GM12878 (cell line): ENCODE measurements around the gene GUCY2D. TPM values are rescaled to one million over a fixed set of nuclear protein-coding genes. Genes with fewer than 3 reads are reported as not detected.

Source experiments
- ATAC-seq: fragments of 200-7000 bp; cut with Tn5 transposase; 3 replicates; pipeline ENCODE4 v1.9.1; 2020; ENCODE audit warnings: mild to moderate bottlenecking, moderate library complexity
- BruUV-seq: library from RNA; stranded (reverse); fragments of 400-500 nt; replicated peaks from 2 replicates; lab custom pipeline; 2021; lab: Mats Ljungman, UMichigan
- CTCF ChIA-PET: fragments of 300-600 bp; sonication (Branson Sonifier 250); formaldehyde crosslinking; extraction: SDS; loops from one replicate; lab custom pipeline; 2021; ENCODE audit warnings: inconsistent platforms; lab: Yijun Ruan, JAX
- POLR2A ChIA-PET: fragments of 350-600 bp; formaldehyde crosslinking; extraction: SDS; loops from one replicate; lab custom pipeline; 2021; ENCODE audit warnings: inconsistent platforms; lab: Charles Lee
- RAD21 ChIA-PET: fragments of 300-600 bp; sonication (Branson Sonifier 250); formaldehyde crosslinking; loops from one replicate; lab custom pipeline; 2023; ENCODE audit warnings: antibody characterized with exemption; ENCODE audit not compliant: unreplicated experiment; lab: Charles Lee
- SMC1A ChIA-PET: fragments of 300-600 bp; sonication (Branson Sonifier 250); formaldehyde crosslinking; loops from one replicate; lab custom pipeline; 2023; ENCODE audit not compliant: unreplicated experiment, uncharacterized antibody; lab: Charles Lee
- DNase-seq: peaks from one replicate; pipeline ENCODE4 v3.0.0-alpha.2; 2011; ENCODE audit warnings: low read depth, low spot score
- FAIRE-seq: peaks from 3 replicates; lab custom pipeline; 2011; peaks lifted over from hg19 to GRCh38; lab: Jason Lieb, UNC
- H2AFZ ChIP-seq: 2 replicates; pipeline ENCODE4 v1.6.0; 2011; ENCODE audit warnings: low read depth, low read length, control low read depth; ENCODE audit not compliant: control insufficient read depth
- H3K27ac ChIP-seq: 2 replicates; pipeline ENCODE4 v1.5.1; 2011; ENCODE audit warnings: control low read depth; ENCODE audit not compliant: control insufficient read depth, insufficient read depth
- H3K27me3 ChIP-seq, 2 experiments: replicated peaks in 1 of 2; 2 replicates each; pipeline versions ENCODE4 v1.6.0 to v1.6.1; 2011; ENCODE audit warnings: low read length in 1 of 2; ENCODE audit not compliant: control insufficient read depth in 2 of 2, insufficient read depth in 2 of 2
- H3K36me3 ChIP-seq, 2 experiments: 2 replicates each; pipeline ENCODE4 v1.5.1; 2011; ENCODE audit warnings: low read length in 1 of 2; ENCODE audit not compliant: control insufficient read depth in 2 of 2, insufficient read depth in 2 of 2
- H3K4me1 ChIP-seq: 2 replicates; pipeline ENCODE4 v1.6.1; 2011; ENCODE audit warnings: mild to moderate bottlenecking, low read length, moderate library complexity, mixed read lengths; ENCODE audit not compliant: control insufficient read depth, insufficient read depth
- H3K4me2 ChIP-seq: 2 replicates; pipeline ENCODE4 v1.6.0; 2011; ENCODE audit warnings: control low read depth; ENCODE audit not compliant: control insufficient read depth, insufficient read depth
- H3K4me3 ChIP-seq: fragments of 200-600 bp; sonication (generic); 2 replicates; pipeline ENCODE4 v1.5.1; 2016
- H3K79me2 ChIP-seq: 2 replicates; pipeline ENCODE4 v1.6.0; 2011; ENCODE audit warnings: low read length; ENCODE audit not compliant: control insufficient read depth, insufficient read depth
- H3K9ac ChIP-seq: 2 replicates; pipeline ENCODE4 v1.8.0; 2011; ENCODE audit warnings: low read length, control low read depth, mixed read lengths; ENCODE audit not compliant: control insufficient read depth, insufficient read depth
- H3K9me3 ChIP-seq: replicated peaks from 3 replicates; pipeline ENCODE4 v1.5.1; 2011; ENCODE audit warnings: mild to moderate bottlenecking, low read length; ENCODE audit not compliant: control insufficient read depth, insufficient read depth
- H4K20me1 ChIP-seq: 2 replicates; pipeline ENCODE4 v1.6.0; 2011; ENCODE audit not compliant: control insufficient read depth, insufficient read depth
- BCL11A ChIP-seq: IDR thresholded peaks from 2 replicates; pipeline ENCODE4 v1.6.1; 2011; ENCODE audit warnings: low read depth, low read length
- ELK1 ChIP-seq: IDR thresholded peaks from 2 replicates; pipeline ENCODE4 v1.6.1; 2012; ENCODE audit warnings: low read depth, low read length, improper control_type of control experiment
- EP300 ChIP-seq, 2 experiments: fragments of 150-350 bp in 1 of 2; IDR thresholded peaks; 2 replicates each; pipeline ENCODE4 v1.6.1; 2011 to 2012; ENCODE audit warnings: low read depth in 2 of 2, low read length in 2 of 2, borderline replicate concordance in 1 of 2, improper control_type of control experiment in 1 of 2, inconsistent platforms in 1 of 2; ENCODE audit not compliant: control insufficient read depth in 1 of 2
- HDGF ChIP-seq: fragments of 450-650 bp; IDR thresholded peaks from 2 replicates; pipeline ENCODE4 v1.6.1; 2016; ENCODE audit warnings: antibody characterized with exemption
- MTA2 ChIP-seq: fragments of 450-650 bp; IDR thresholded peaks from 2 replicates; pipeline ENCODE4 v1.6.1; 2016; ENCODE audit warnings: low read depth, mild to moderate bottlenecking, moderate library complexity
- MXI1 ChIP-seq: fragments of 150-350 bp; IDR thresholded peaks from 2 replicates; pipeline ENCODE4 v1.6.1; 2011; ENCODE audit warnings: low read depth, mild to moderate bottlenecking, inconsistent platforms, low read length, improper control_type of control experiment
- NR2F1 ChIP-seq: fragments of 450-650 bp; conservative IDR thresholded peaks from 2 replicates; pipeline ENCODE4 v1.6.1; 2017; ENCODE audit warnings: mild to moderate bottlenecking
- PAX5 ChIP-seq: IDR thresholded peaks from 2 replicates; pipeline ENCODE4 v1.6.1; 2011; ENCODE audit warnings: low read depth, low read length, borderline replicate concordance
- SUZ12 ChIP-seq: fragments of 200-600 bp; sonication (generic); IDR thresholded peaks from one replicate; pipeline ENCODE4 v1.6.1; 2018; ENCODE audit warnings: antibody characterized with exemption, mild to moderate bottlenecking; ENCODE audit not compliant: unreplicated experiment
- ZNF274 ChIP-seq: IDR thresholded peaks from one replicate; pipeline ENCODE4 v1.8.0; 2011; ENCODE audit not compliant: insufficient read length, insufficient read depth
- ZNF622 ChIP-seq: fragments of 450-650 bp; IDR thresholded peaks from 2 replicates; pipeline ENCODE4 v1.6.1; 2017; ENCODE audit warnings: mild to moderate bottlenecking, inconsistent platforms
- WGBS: methylation state at CpG from one replicate; pipeline ENCODE4 v1.1.6; 2016; ENCODE audit warnings: low lambda C conversion rate; ENCODE audit not compliant: insufficient replicate concordance, insufficient coverage; ENCODE audit errors: missing lambda C conversion rate; 5-methylcytosine and 5-hydroxymethylcytosine counted together
- in situ Hi-C: fragments of 300-500 bp; cut with MboI; formaldehyde crosslinking; loops from 9 replicates; pipeline ENCODE4 v1.14.3; 2018; ENCODE audit warnings: mixed read lengths
- intact Hi-C: fragments of 100-400 bp; cut with micrococcal nuclease; formaldehyde crosslinking; loops from one replicate; pipeline ENCODE4 v1.14.2; 2022; ENCODE audit not compliant: unreplicated experiment
- polyA plus RNA-seq, 11 experiments: library from polyadenylated mRNA; depleted of rRNA in 4 of 11; unstranded in 6 of 11; stranded (reverse) in 5 of 11; fragments of >200 nt; fragmentation: Nextera tagmentation in 4 of 11; fragmentation: Illumina TruSeq in 1 of 11; extraction: Ambion mirVana in 4 of 11; extraction: Trizol in 1 of 11; gene quantifications; 1 replicate in 1 of 11; 2 replicates in 10 of 11; pipeline versions ENCODE4 v1.2.1 to v1.2.3, GENCODE V29; 2011 to 2016; ENCODE audit warnings: inconsistent platforms in 2 of 11, missing spikeins in 2 of 11, low read depth in 1 of 11
- total RNA-seq, 4 experiments: library from RNA; depleted of rRNA in 3 of 4; stranded (reverse); fragments of >200 nt in 3 of 4; fragmentation: Illumina TruSeq in 1 of 4; extraction: Trizol in 1 of 4; gene quantifications; 2 replicates each; pipeline versions ENCODE4 v1.2.1 to v1.2.3, GENCODE V29; 2013 to 2021
- TF ChIP-seq, protein P1 (sequence below): fragments of 450-650 bp; formaldehyde crosslinking; IDR thresholded peaks from 2 replicates; pipeline ENCODE4 v1.5.0; 2022; ENCODE audit warnings: mild to moderate bottlenecking, missing genetic modification characterization
- TF ChIP-seq, protein P2 (sequence below): IDR thresholded peaks from 2 replicates; pipeline ENCODE4 v1.6.1; 2012; ENCODE audit warnings: improper control_type of control experiment, low read depth, low read length; ENCODE audit not compliant: insufficient replicate concordance

Gene GUCY2D
- total and polyA plus RNA-seq, 10 of the 15 experiments (the other 5 are each of a cell fraction or from before 2014, with no cell fraction given) = not detected

DNA sequence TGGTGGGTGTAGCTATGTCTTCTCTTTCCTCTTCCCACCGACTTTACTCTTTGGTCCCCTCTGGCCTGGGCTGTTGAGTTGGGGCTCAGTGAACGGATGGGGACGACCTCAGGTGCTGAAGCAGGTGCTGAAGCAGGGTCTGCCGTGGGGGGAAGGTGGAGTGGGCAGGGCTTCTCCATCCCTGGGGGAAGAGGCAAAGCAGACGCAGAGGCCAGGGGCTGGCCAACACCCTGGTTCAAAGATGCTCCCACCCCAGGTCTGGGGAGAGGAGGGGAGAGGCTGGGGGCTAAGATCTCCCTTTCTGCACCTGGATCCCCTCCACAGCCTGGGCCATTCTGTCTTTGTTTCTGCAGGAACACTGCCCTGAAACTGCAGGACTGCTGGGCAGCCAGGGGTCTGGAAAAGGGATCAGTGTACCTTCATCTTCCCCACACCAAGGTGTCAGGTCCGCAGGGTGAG is 62.2 kb downstream of the GUCY2D start:
- FAIRE-seq (no peak), DNase-seq (no peak), ATAC-seq (no peak)
- H3K9me3 ChIP-seq = no peaks in the 10 kb centered on the region
- SMC1A ChIA-PET = no interaction called here
- no peaks in the 10 kb centered on the region for H3K4me1 ChIP-seq
- CTCF ChIA-PET = interaction anchor here (1.1 to 2.4 kb wide), 3 partner anchors 9 to 236 kb away, joined by 3 to 8 read pairs (median 3); no protein-coding TSS in a partner anchor
- WGBS = 2% methylated on average over 6 of the region's 6 CpGs
- no peak overlapping the region for H2AFZ ChIP-seq
- no peaks in the 10 kb centered on the region for H4K20me1 ChIP-seq
- peaks cover 0 to 3% of the 10 kb centered on the region in 2 experiments for H3K27me3 ChIP-seq
- POLR2A ChIA-PET = no interaction called here
- H3K9ac ChIP-seq = no peak overlapping the region
- no peak overlapping the region for H3K4me2 ChIP-seq
- intact Hi-C loops = loop anchor here (5.0 kb wide), 2 partner anchors 53 to 98 kb away; partner anchors contain the start of genes ALOXE3 and VAMP2
- no peak overlapping the region for H3K4me3 ChIP-seq
- H3K27ac ChIP-seq = no peak overlapping the region
- no TSS peak for BruUV-seq
- in situ Hi-C loops = no loop called here
- no peaks in the 10 kb centered on the region for H3K79me2 ChIP-seq
- RAD21 ChIA-PET = no interaction called here
- H3K36me3 ChIP-seq = no peaks in the 10 kb centered on the region
- TF ChIP-seq SUZ12 (no peak), MXI1 (no peak), MTA2 (no peak), NR2F1 (no peak), ELK1 (no peak), PAX5 (no peak), ZNF274 (no peak), BCL11A (no peak), HDGF (no peak), EP300 (IDR thresholded peaks at IDR 0.05; ENCODE audit: borderline replicate concordance in 1 of 2, control insufficient read depth in 1 of 2, low read depth in 2 of 2, low read length in 2 of 2) (no peak), ZNF622 (no peak)
- TF ChIP-seq, protein P1, sequence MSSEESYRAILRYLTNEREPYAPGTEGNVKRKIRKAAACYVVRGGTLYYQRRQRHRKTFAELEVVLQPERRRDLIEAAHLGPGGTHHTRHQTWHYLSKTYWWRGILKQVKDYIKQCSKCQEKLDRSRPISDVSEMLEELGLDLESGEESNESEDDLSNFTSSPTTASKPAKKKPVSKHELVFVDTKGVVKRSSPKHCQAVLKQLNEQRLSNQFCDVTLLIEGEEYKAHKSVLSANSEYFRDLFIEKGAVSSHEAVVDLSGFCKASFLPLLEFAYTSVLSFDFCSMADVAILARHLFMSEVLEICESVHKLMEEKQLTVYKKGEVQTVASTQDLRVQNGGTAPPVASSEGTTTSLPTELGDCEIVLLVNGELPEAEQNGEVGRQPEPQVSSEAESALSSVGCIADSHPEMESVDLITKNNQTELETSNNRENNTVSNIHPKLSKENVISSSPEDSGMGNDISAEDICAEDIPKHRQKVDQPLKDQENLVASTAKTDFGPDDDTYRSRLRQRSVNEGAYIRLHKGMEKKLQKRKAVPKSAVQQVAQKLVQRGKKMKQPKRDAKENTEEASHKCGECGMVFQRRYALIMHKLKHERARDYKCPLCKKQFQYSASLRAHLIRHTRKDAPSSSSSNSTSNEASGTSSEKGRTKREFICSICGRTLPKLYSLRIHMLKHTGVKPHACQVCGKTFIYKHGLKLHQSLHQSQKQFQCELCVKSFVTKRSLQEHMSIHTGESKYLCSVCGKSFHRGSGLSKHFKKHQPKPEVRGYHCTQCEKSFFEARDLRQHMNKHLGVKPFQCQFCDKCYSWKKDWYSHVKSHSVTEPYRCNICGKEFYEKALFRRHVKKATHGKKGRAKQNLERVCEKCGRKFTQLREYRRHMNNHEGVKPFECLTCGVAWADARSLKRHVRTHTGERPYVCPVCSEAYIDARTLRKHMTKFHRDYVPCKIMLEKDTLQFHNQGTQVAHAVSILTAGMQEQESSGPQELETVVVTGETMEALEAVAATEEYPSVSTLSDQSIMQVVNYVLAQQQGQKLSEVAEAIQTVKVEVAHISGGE (CRISPR knock-in tag) = no peak
- TF ChIP-seq, protein P2, sequence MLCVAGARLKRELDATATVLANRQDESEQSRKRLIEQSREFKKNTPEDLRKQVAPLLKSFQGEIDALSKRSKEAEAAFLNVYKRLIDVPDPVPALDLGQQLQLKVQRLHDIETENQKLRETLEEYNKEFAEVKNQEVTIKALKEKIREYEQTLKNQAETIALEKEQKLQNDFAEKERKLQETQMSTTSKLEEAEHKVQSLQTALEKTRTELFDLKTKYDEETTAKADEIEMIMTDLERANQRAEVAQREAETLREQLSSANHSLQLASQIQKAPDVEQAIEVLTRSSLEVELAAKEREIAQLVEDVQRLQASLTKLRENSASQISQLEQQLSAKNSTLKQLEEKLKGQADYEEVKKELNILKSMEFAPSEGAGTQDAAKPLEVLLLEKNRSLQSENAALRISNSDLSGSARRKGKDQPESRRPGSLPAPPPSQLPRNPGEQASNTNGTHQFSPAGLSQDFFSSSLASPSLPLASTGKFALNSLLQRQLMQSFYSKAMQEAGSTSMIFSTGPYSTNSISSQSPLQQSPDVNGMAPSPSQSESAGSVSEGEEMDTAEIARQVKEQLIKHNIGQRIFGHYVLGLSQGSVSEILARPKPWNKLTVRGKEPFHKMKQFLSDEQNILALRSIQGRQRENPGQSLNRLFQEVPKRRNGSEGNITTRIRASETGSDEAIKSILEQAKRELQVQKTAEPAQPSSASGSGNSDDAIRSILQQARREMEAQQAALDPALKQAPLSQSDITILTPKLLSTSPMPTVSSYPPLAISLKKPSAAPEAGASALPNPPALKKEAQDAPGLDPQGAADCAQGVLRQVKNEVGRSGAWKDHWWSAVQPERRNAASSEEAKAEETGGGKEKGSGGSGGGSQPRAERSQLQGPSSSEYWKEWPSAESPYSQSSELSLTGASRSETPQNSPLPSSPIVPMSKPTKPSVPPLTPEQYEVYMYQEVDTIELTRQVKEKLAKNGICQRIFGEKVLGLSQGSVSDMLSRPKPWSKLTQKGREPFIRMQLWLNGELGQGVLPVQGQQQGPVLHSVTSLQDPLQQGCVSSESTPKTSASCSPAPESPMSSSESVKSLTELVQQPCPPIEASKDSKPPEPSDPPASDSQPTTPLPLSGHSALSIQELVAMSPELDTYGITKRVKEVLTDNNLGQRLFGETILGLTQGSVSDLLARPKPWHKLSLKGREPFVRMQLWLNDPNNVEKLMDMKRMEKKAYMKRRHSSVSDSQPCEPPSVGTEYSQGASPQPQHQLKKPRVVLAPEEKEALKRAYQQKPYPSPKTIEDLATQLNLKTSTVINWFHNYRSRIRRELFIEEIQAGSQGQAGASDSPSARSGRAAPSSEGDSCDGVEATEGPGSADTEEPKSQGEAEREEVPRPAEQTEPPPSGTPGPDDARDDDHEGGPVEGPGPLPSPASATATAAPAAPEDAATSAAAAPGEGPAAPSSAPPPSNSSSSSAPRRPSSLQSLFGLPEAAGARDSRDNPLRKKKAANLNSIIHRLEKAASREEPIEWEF = no peak
